Epithelial cell of proximal tubule (primary cell): ENCODE measurements around the gene SLC6A12. TPM values are rescaled to one million over a fixed set of nuclear protein-coding genes. Genes with fewer than 3 reads are reported as not detected.

Source experiments
- DNase-seq: peaks from one replicate; pipeline ENCODE4 v3.0.0-alpha.2; 2011; ENCODE audit warnings: low read depth
- H3K4me3 ChIP-seq: 2 replicates; pipeline ENCODE4 v1.5.1; 2011; ENCODE audit warnings: low read depth, mild to moderate bottlenecking, low read length
- total RNA-seq: library from RNA; depleted of rRNA; stranded (reverse); fragments of >200 nt; gene quantifications from 2 replicates; pipeline ENCODE4 v1.2.3, GENCODE V29; 2015
- TF ChIP-seq, protein P1 (sequence below): conservative IDR thresholded peaks from 2 replicates; pipeline ENCODE4 v1.5.1; 2012; ENCODE audit warnings: low read depth, mild to moderate bottlenecking, low read length

The SLC6A12 gene
- total RNA-seq, 1 donor from 2014 or later, result not detected

- no peak for DNase-seq
- TF ChIP-seq, protein P1, sequence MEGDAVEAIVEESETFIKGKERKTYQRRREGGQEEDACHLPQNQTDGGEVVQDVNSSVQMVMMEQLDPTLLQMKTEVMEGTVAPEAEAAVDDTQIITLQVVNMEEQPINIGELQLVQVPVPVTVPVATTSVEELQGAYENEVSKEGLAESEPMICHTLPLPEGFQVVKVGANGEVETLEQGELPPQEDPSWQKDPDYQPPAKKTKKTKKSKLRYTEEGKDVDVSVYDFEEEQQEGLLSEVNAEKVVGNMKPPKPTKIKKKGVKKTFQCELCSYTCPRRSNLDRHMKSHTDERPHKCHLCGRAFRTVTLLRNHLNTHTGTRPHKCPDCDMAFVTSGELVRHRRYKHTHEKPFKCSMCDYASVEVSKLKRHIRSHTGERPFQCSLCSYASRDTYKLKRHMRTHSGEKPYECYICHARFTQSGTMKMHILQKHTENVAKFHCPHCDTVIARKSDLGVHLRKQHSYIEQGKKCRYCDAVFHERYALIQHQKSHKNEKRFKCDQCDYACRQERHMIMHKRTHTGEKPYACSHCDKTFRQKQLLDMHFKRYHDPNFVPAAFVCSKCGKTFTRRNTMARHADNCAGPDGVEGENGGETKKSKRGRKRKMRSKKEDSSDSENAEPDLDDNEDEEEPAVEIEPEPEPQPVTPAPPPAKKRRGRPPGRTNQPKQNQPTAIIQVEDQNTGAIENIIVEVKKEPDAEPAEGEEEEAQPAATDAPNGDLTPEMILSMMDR, result no peak
- H3K4me3 ChIP-seq, result no peak overlapping the region
Observed at GRCh38 chr12:179131-179884, 34.6 kb downstream of the SLC6A12 start.

GRCh38 chr12:178829-179109, 35.2 kb downstream of the SLC6A12 start:
- no peak overlapping the region for H3K4me3 ChIP-seq
- TF ChIP-seq, protein P1, result no peak
- no peak for DNase-seq

DNA sequence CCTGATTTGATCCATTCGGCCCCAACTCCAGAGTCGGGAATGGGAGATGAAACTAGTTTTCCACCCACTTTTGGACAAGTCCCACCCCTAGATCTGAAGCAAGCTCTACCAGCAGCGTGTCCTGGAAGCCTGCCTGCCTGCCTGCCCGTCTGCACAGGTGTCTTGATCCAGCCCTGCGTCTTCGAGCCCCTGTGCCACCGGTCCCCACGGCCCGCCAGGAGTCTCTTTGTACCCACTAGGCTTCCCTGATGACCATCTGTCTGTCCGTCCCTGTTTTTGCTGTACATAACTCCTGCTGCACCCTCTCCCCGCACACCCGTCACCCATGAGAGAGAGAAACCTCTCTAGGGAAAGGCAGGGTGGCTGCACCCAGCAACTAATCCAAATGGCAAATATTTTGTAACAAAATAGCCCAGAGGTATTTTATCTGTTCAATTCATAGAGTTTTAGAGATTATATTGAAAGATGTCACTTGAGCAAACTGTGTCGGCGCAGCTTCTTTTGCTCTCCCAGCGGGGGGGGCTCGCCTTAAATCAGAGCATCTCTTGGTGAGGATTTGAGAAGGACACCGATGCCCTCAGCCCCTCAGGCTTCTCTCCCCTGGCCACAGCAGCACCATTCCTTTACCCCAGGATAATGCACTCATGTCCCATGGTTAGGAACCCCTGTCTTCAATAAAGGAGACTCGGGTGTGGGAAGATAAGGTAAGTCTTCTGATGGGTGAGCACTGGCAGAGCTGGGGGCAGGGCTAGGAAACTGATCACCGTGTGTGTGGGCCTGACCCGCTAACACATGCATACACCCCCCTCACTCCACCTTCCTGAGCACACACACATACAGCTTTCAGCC, 35.8 kb downstream of the SLC6A12 start:
- H3K4me3 ChIP-seq, result no peak overlapping the region
- TF ChIP-seq, protein P1, result no peak
- no peak for DNase-seq

DNA sequence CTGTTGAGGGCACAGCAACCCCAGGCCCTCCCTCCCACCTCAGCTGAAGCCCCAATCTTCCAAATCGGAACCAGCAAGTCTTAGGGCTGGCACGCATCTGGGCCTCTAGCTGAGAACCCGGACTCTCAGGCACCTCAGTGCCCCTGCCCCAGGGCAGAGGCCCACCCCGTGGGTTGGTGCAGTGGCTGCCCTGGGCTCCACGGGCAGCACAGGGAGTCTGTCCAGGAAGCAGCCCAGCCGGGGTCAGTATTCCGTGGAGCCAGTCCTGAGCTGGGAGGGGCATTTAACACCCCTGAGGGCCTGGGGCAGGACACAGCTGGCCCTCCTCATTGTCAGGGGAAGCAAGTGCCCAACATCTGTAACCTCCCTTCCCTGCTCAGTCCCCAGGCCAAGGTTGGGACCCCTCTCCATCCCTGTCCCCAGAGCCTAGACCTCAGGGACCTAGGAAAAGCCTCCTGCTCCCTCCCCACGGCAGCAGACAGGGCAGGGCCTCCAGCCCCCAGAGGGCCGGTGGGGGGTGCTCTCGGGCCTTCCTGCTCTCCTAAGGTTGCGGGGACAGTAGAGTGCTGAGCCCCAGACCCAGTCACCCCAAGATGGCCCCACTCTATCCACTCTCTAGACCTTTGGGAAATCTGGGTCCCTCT, 36.5 kb downstream of the SLC6A12 start:
- TF ChIP-seq, protein P1, result no peak
- no peak for DNase-seq
- no peak overlapping the region for H3K4me3 ChIP-seq

GRCh38 chr12:176321-177181, 37.4 kb downstream of the SLC6A12 start:
- DNase-seq, result no peak
- TF ChIP-seq, protein P1, result no peak

DNA sequence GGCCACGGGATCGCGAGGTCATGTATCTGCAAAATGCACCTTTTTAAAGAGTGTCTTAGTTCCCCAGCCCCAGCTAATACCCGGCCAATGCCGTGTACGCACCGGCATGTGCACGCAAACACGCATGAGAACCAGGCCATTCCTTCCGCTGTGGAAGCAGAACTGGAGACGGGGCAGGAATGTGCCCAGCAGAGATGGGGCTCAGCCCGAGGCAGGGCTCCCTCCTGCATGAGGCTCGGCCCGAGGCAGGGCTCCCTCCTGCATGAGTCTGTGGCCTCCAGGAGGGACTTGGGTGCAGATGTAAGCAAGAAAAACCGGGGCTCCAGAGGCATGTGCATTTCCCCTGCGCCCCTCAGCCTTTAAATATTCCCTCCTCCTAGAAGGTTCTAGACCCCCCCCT, 38.2 kb downstream of the SLC6A12 start:
- no peak for DNase-seq
- TF ChIP-seq, protein P1, result no peak
- no peak overlapping the region for H3K4me3 ChIP-seq

More at GRCh38 chr12:176321-177181, 37.4 kb downstream of the SLC6A12 start:
- H3K4me3 ChIP-seq, result no peak overlapping the region
